ENCODE data around the gene SUPT4H1.
"Not testable (repeated sequence)": the region's sequence is repeated elsewhere in the genome, so short reads cannot be mapped to it uniquely, and the experiment has no call there.

SUPT4H1 gene

DNA sequence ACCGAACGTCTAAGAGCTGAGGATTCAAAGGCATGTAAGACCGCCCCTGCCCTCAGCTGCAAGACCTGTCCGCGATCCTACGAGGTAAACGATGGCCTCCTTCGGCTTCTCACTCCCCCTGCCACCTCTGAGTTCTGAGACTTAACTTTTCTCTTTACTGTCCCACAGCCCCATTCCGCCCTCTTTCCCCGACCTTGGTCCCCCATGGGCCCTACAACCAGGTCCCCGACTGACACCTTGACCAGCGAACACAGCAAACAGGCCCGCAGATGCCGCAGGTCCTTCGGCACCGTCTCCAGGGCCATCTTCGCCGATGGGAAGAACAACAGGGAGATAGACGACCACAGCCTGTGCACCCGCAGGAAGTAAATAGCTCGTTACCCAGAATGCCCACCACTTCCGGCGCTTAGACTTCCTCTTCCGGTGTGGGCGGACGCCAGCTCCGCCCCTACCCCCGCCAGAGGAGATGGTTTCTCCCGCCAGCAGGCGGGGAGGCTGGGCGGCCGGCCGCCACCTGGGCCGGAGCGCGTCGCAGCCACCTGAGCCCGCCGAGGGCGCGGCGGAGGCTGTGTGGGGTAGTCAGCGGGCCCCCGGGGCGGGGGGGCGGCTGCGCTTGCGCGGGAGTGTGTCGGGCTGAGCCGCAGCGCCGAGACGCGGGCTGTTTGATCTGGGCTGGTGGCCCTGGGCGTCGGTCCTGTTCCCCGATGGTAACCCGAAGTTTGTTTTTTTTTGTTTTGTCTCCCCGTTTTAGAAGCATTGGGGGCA lies at the start of gene SUPT4H1:
Gene SUPT4H1, minus strand, starts transcription at position 371 of the 765 bp plus-strand sequence. Its CDS starts 66 bp downstream, at position 305.
- peak within 1 kb of the TSS; percentile 88 for H3K4me3 ChIP-seq (ENCODE audit: low read length)
- H3K36me3 ChIP-seq (ENCODE audit: insufficient read depth, low read depth, low read length) = peaks cover 35% of the 10 kb centered on the region
- H3K4me1 ChIP-seq (ENCODE audit: insufficient read depth, low read length) = peaks cover 9% of the 10 kb centered on the region
- no peaks in the 10 kb centered on the region for H3K9me3 ChIP-seq (ENCODE audit: insufficient read depth, low read depth, low read length)
- H3K27ac ChIP-seq (ENCODE audit: low read length) = peak within 1 kb of the TSS; percentile 41
- no peaks in the 10 kb centered on the region for H3K27me3 ChIP-seq (ENCODE audit: insufficient read depth, low read length)
- H3K9ac ChIP-seq (ENCODE audit: low read depth, low read length) = peak within 1 kb of the TSS; percentile 93

GRCh38 chr17:58401287-58401686 lies 49.3 kb upstream of the SUPT4H1 start:
- peaks cover 98% of the 10 kb centered on the region for H3K27me3 ChIP-seq (ENCODE audit: insufficient read depth, low read length)
- no peaks in the 10 kb centered on the region for H3K9me3 ChIP-seq (ENCODE audit: insufficient read depth, low read depth, low read length)
- no peak overlapping the region for H3K4me3 ChIP-seq (ENCODE audit: low read length)
- no peaks in the 10 kb centered on the region for H3K36me3 ChIP-seq (ENCODE audit: insufficient read depth, low read depth, low read length)
- H3K4me1 ChIP-seq (ENCODE audit: insufficient read depth, low read length) = peaks cover 26% of the 10 kb centered on the region; the same call in 1 of the 2 replicates
- no peak overlapping the region for H3K9ac ChIP-seq (ENCODE audit: low read depth, low read length)
- no peak overlapping the region for H3K27ac ChIP-seq (ENCODE audit: low read length)

DNA sequence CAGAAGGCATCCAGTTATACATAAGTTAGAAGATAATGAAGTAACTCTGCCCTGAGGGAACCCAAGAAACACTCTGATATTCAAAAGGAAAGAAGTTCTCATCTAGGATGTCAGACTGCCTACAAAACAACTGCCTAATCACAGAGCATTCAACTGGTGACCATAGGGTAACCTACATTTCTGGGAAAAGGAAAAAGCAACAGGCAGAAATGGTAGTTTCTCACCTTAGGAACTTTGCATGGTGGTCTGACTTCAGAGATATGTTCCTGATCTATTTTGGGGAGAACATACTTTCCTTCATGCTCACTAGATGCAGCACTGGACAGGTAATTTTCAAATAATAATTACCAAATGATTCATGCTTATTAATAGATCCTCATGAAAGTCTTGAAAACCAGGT lies 48.8 kb upstream of the SUPT4H1 start:
- no peaks in the 10 kb centered on the region for H3K9me3 ChIP-seq (ENCODE audit: insufficient read depth, low read depth, low read length)
- H3K4me3 ChIP-seq (ENCODE audit: low read length) = no peak overlapping the region
- peaks cover 25% of the 10 kb centered on the region; the same call in 1 of the 2 replicates for H3K4me1 ChIP-seq (ENCODE audit: insufficient read depth, low read length)
- no peaks in the 10 kb centered on the region for H3K36me3 ChIP-seq (ENCODE audit: insufficient read depth, low read depth, low read length)
- no peak overlapping the region for H3K9ac ChIP-seq (ENCODE audit: low read depth, low read length)
- peaks cover 98% of the 10 kb centered on the region for H3K27me3 ChIP-seq (ENCODE audit: insufficient read depth, low read length)
- no peak overlapping the region for H3K27ac ChIP-seq (ENCODE audit: low read length)

- no peak overlapping the region for H3K9ac ChIP-seq (ENCODE audit: low read depth, low read length)
- no peak overlapping the region for H3K27ac ChIP-seq (ENCODE audit: low read length)
- no peaks in the 10 kb centered on the region for H3K36me3 ChIP-seq (ENCODE audit: insufficient read depth, low read depth, low read length)
- peaks cover 23% of the 10 kb centered on the region; the same call in 1 of the 2 replicates for H3K4me1 ChIP-seq (ENCODE audit: insufficient read depth, low read length)
- peaks cover 98% of the 10 kb centered on the region for H3K27me3 ChIP-seq (ENCODE audit: insufficient read depth, low read length)
- no peak overlapping the region for H3K4me3 ChIP-seq (ENCODE audit: low read length)
- no peaks in the 10 kb centered on the region for H3K9me3 ChIP-seq (ENCODE audit: insufficient read depth, low read depth, low read length)
These were observed 48.0 kb upstream of the SUPT4H1 start for GRCh38 chr17:58399974-58400373.

GRCh38 chr17:58398574-58399266 lies 46.7 kb upstream of the SUPT4H1 start:
- H3K4me3 ChIP-seq (ENCODE audit: low read length) = no peak overlapping the region

GRCh38 chr17:58397421-58397820 lies 45.4 kb upstream of the SUPT4H1 start:
- not testable (repeated sequence) for H3K9ac ChIP-seq (ENCODE audit: low read depth, low read length); H3K4me3 ChIP-seq (ENCODE audit: low read length); H3K36me3 ChIP-seq (ENCODE audit: insufficient read depth, low read depth, low read length); H3K9me3 ChIP-seq (ENCODE audit: insufficient read depth, low read depth, low read length); H3K27ac ChIP-seq (ENCODE audit: low read length)
- Histone ChIP-seq H3K27me3 (ENCODE audit: insufficient read depth, low read length) (peaks cover 82% of the 10 kb centered on the region), H3K4me1 (ENCODE audit: insufficient read depth, low read length) (peaks cover 12% of the 10 kb centered on the region; the same call in 1 of the 2 replicates)

More at GRCh38 chr17:58398574-58399266, 46.7 kb upstream of the SUPT4H1 start:
- H3K9ac ChIP-seq (ENCODE audit: low read depth, low read length) = no peak overlapping the region
- H3K36me3 ChIP-seq (ENCODE audit: insufficient read depth, low read depth, low read length) = no peaks in the 10 kb centered on the region
- H3K4me1 ChIP-seq (ENCODE audit: insufficient read depth, low read length) = peaks cover 22% of the 10 kb centered on the region; the same call in 1 of the 2 replicates
- H3K9me3 ChIP-seq (ENCODE audit: insufficient read depth, low read depth, low read length) = no peaks in the 10 kb centered on the region
- no peak overlapping the region for H3K27ac ChIP-seq (ENCODE audit: low read length)
- peaks cover 95% of the 10 kb centered on the region for H3K27me3 ChIP-seq (ENCODE audit: insufficient read depth, low read length)

DNA sequence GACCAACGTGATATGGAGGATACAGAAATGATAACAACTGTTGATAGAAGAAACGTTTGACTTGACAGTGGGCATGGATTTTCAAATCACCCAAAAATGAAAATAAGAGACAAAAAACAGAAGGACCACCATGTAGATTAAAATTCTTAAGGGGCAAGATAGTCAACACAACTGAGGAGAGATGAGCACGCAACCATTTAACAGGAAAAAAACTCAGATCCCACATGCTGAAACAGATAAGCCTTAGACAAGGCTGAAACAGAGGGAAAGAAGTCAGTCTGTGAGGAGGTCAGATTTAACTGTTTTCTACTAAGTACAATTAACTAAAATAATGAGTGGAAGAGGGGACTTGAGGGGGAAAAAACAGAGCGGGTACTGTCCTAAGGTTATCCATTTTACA lies 44.2 kb upstream of the SUPT4H1 start:
- Histone ChIP-seq H3K9me3 (ENCODE audit: insufficient read depth, low read depth, low read length) (no peaks in the 10 kb centered on the region), H3K4me3 (ENCODE audit: low read length) (no peak overlapping the region), H3K27me3 (ENCODE audit: insufficient read depth, low read length) (peaks cover 70% of the 10 kb centered on the region), H3K36me3 (ENCODE audit: insufficient read depth, low read depth, low read length) (no peaks in the 10 kb centered on the region), H3K27ac (ENCODE audit: low read length) (no peak overlapping the region), H3K4me1 (ENCODE audit: insufficient read depth, low read length) (peaks cover 7% of the 10 kb centered on the region; the same call in 1 of the 2 replicates), H3K9ac (ENCODE audit: low read depth, low read length) (no peak overlapping the region)

- no peak overlapping the region for H3K4me3 ChIP-seq (ENCODE audit: low read length)
- no peaks in the 10 kb centered on the region for H3K9me3 ChIP-seq (ENCODE audit: insufficient read depth, low read depth, low read length)
- no peaks in the 10 kb centered on the region for H3K36me3 ChIP-seq (ENCODE audit: insufficient read depth, low read depth, low read length)
- H3K27me3 ChIP-seq (ENCODE audit: insufficient read depth, low read length) = peaks cover 55% of the 10 kb centered on the region
- no peak overlapping the region for H3K9ac ChIP-seq (ENCODE audit: low read depth, low read length)
- H3K4me1 ChIP-seq (ENCODE audit: insufficient read depth, low read length) = peaks cover 7% of the 10 kb centered on the region; the same call in 1 of the 2 replicates
- no peak overlapping the region for H3K27ac ChIP-seq (ENCODE audit: low read length)
These were observed 42.7 kb upstream of the SUPT4H1 start for GRCh38 chr17:58394534-58395223.

DNA sequence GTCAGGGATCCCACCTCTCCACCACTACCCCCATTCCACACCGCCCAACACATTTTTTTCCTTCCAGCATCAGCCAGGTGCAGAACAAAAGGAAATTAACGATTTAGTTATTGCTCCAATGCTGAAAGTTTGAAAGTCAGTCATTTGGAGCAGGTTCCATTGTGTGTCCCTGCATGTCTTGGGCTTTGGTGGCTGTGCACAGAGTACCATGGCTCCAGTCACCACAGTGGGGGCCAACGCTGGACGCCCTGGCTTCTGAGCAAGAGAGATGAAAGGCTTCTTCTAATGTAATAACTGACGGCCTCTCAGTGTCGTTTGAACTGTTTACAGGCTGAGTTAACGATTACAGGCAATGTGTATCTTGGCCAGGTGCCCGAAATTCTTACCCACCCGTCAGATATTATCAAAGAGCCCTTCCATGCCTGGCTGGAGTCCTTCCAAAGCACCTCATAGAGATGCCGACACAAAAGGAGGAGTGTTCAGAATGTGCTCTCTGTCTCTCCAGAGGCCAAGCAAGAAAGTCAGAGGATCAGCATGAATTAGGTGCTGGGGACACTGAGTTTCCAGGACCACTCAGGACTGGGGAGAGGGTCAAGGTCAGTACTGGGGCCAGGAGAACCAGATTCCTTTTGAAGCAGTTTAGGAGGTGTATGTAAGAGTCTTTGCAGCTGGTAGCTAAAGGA lies 39.4 kb upstream of the SUPT4H1 start:
- no peak overlapping the region for H3K4me3 ChIP-seq (ENCODE audit: low read length)
- H3K27ac ChIP-seq (ENCODE audit: low read length) = no peak overlapping the region
- H3K9me3 ChIP-seq (ENCODE audit: insufficient read depth, low read depth, low read length) = no peaks in the 10 kb centered on the region
- H3K27me3 ChIP-seq (ENCODE audit: insufficient read depth, low read length) = peaks cover 23% of the 10 kb centered on the region
- peaks cover 16% of the 10 kb centered on the region for H3K4me1 ChIP-seq (ENCODE audit: insufficient read depth, low read length)
- H3K36me3 ChIP-seq (ENCODE audit: insufficient read depth, low read depth, low read length) = no peaks in the 10 kb centered on the region
- no peak overlapping the region for H3K9ac ChIP-seq (ENCODE audit: low read depth, low read length)

GRCh38 chr17:58390884-58391283 lies 38.9 kb upstream of the SUPT4H1 start:
- no peaks in the 10 kb centered on the region for H3K36me3 ChIP-seq (ENCODE audit: insufficient read depth, low read depth, low read length)
- peaks cover 18% of the 10 kb centered on the region for H3K27me3 ChIP-seq (ENCODE audit: insufficient read depth, low read length)
- no peak overlapping the region for H3K9ac ChIP-seq (ENCODE audit: low read depth, low read length)
- H3K4me1 ChIP-seq (ENCODE audit: insufficient read depth, low read length) = peaks cover 16% of the 10 kb centered on the region
- H3K9me3 ChIP-seq (ENCODE audit: insufficient read depth, low read depth, low read length) = no peaks in the 10 kb centered on the region
- H3K4me3 ChIP-seq (ENCODE audit: low read length) = no peak overlapping the region
- H3K27ac ChIP-seq (ENCODE audit: low read length) = no peak overlapping the region

Data from iPS-20b (cell line).